ENCODE data around the gene ADARB1.

DNA sequence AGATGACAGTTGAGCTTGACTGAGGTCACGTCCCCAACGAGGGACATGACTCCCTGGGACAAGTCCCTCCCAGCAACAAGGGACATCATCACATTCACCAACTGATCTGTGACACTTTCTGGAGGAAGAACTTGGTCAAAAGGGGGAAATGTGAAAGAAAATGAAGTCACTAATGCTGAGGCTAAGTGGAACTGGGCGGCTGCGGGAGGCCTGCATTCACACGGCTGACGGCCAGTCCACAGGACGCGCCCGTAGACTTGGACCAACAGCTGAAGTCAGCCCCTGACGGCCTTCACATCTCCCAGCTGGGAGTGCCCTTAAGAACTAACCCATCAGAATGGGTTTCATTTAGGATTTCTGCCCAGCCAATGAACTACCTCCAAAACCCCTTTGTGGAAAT is 186.7 kb downstream of the ADARB1 start:
- TF ChIP-seq, protein P1, sequence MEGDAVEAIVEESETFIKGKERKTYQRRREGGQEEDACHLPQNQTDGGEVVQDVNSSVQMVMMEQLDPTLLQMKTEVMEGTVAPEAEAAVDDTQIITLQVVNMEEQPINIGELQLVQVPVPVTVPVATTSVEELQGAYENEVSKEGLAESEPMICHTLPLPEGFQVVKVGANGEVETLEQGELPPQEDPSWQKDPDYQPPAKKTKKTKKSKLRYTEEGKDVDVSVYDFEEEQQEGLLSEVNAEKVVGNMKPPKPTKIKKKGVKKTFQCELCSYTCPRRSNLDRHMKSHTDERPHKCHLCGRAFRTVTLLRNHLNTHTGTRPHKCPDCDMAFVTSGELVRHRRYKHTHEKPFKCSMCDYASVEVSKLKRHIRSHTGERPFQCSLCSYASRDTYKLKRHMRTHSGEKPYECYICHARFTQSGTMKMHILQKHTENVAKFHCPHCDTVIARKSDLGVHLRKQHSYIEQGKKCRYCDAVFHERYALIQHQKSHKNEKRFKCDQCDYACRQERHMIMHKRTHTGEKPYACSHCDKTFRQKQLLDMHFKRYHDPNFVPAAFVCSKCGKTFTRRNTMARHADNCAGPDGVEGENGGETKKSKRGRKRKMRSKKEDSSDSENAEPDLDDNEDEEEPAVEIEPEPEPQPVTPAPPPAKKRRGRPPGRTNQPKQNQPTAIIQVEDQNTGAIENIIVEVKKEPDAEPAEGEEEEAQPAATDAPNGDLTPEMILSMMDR (IDR thresholded peaks at IDR 0.05), result no peak
- TF ChIP-seq POLR2A (IDR thresholded peaks at IDR 0.05) (no peak), POLR2AphosphoS5 (IDR thresholded peaks at IDR 0.05) (no peak)

Data from transverse colon (tissue), 4 donors.